GM12878 (cell line): ENCODE results near the gene TMEM238L. TPM values are rescaled to one million over a fixed set of nuclear protein-coding genes. Genes with fewer than 3 reads are reported as not detected.

ENCODE experiments used
- ATAC-seq: fragments of 200-7000 bp; cut with Tn5 transposase; 3 replicates; pipeline ENCODE4 v1.9.1; 2020; ENCODE audit warnings: mild to moderate bottlenecking, moderate library complexity
- BruUV-seq: library from RNA; stranded (reverse); fragments of 400-500 nt; replicated peaks from 2 replicates; lab custom pipeline; 2021; lab: Mats Ljungman, UMichigan
- CTCF ChIA-PET: fragments of 300-600 bp; sonication (Branson Sonifier 250); formaldehyde crosslinking; extraction: SDS; loops from one replicate; lab custom pipeline; 2021; ENCODE audit warnings: inconsistent platforms; lab: Yijun Ruan, JAX
- POLR2A ChIA-PET: fragments of 350-600 bp; formaldehyde crosslinking; extraction: SDS; loops from one replicate; lab custom pipeline; 2021; ENCODE audit warnings: inconsistent platforms; lab: Charles Lee
- RAD21 ChIA-PET: fragments of 300-600 bp; sonication (Branson Sonifier 250); formaldehyde crosslinking; loops from one replicate; lab custom pipeline; 2023; ENCODE audit warnings: antibody characterized with exemption; ENCODE audit not compliant: unreplicated experiment; lab: Charles Lee
- SMC1A ChIA-PET: fragments of 300-600 bp; sonication (Branson Sonifier 250); formaldehyde crosslinking; loops from one replicate; lab custom pipeline; 2023; ENCODE audit not compliant: unreplicated experiment, uncharacterized antibody; lab: Charles Lee
- DNase-seq: peaks from one replicate; pipeline ENCODE4 v3.0.0-alpha.2; 2011; ENCODE audit warnings: low read depth, low spot score
- FAIRE-seq: peaks from 3 replicates; lab custom pipeline; 2011; peaks lifted over from hg19 to GRCh38; lab: Jason Lieb, UNC
- H2AFZ ChIP-seq: 2 replicates; pipeline ENCODE4 v1.6.0; 2011; ENCODE audit warnings: low read depth, low read length, control low read depth; ENCODE audit not compliant: control insufficient read depth
- H3K27ac ChIP-seq: 2 replicates; pipeline ENCODE4 v1.5.1; 2011; ENCODE audit warnings: control low read depth; ENCODE audit not compliant: control insufficient read depth, insufficient read depth
- H3K27me3 ChIP-seq, 2 experiments: replicated peaks in 1 of 2; 2 replicates each; pipeline versions ENCODE4 v1.6.0 to v1.6.1; 2011; ENCODE audit warnings: low read length in 1 of 2; ENCODE audit not compliant: control insufficient read depth in 2 of 2, insufficient read depth in 2 of 2
- H3K36me3 ChIP-seq, 2 experiments: 2 replicates each; pipeline ENCODE4 v1.5.1; 2011; ENCODE audit warnings: low read length in 1 of 2; ENCODE audit not compliant: control insufficient read depth in 2 of 2, insufficient read depth in 2 of 2
- H3K4me1 ChIP-seq: 2 replicates; pipeline ENCODE4 v1.6.1; 2011; ENCODE audit warnings: mild to moderate bottlenecking, low read length, moderate library complexity, mixed read lengths; ENCODE audit not compliant: control insufficient read depth, insufficient read depth
- H3K4me2 ChIP-seq: 2 replicates; pipeline ENCODE4 v1.6.0; 2011; ENCODE audit warnings: control low read depth; ENCODE audit not compliant: control insufficient read depth, insufficient read depth
- H3K4me3 ChIP-seq: fragments of 200-600 bp; sonication (generic); 2 replicates; pipeline ENCODE4 v1.5.1; 2016
- H3K79me2 ChIP-seq: 2 replicates; pipeline ENCODE4 v1.6.0; 2011; ENCODE audit warnings: low read length; ENCODE audit not compliant: control insufficient read depth, insufficient read depth
- H3K9ac ChIP-seq: 2 replicates; pipeline ENCODE4 v1.8.0; 2011; ENCODE audit warnings: low read length, control low read depth, mixed read lengths; ENCODE audit not compliant: control insufficient read depth, insufficient read depth
- H3K9me3 ChIP-seq: replicated peaks from 3 replicates; pipeline ENCODE4 v1.5.1; 2011; ENCODE audit warnings: mild to moderate bottlenecking, low read length; ENCODE audit not compliant: control insufficient read depth, insufficient read depth
- H4K20me1 ChIP-seq: 2 replicates; pipeline ENCODE4 v1.6.0; 2011; ENCODE audit not compliant: control insufficient read depth, insufficient read depth
- CBX5 ChIP-seq: sonication (generic); IDR thresholded peaks from 2 replicates; pipeline ENCODE4 v1.6.1; 2016; ENCODE audit warnings: low read depth, moderate library complexity, mild to moderate bottlenecking, inconsistent platforms
- CHD2 ChIP-seq: IDR thresholded peaks from 2 replicates; pipeline ENCODE4 v1.6.1; 2011; ENCODE audit warnings: low read depth, low read length, improper control_type of control experiment, borderline replicate concordance
- DPF2 ChIP-seq: fragments of 450-650 bp; IDR thresholded peaks from 2 replicates; pipeline ENCODE4 v1.6.1; 2017; ENCODE audit warnings: mild to moderate bottlenecking
- EED ChIP-seq: sonication (generic); IDR thresholded peaks from 2 replicates; pipeline ENCODE4 v1.6.1; 2016; ENCODE audit warnings: antibody characterized with exemption, low read depth
- ETV6 ChIP-seq, 2 experiments: fragments of 450-650 bp in 1 of 2; IDR thresholded peaks in 1 of 2; conservative IDR thresholded peaks in 1 of 2; 2 replicates each; pipeline ENCODE4 v1.6.1; 2014; ENCODE audit warnings: antibody characterized with exemption in 1 of 2, borderline replicate concordance in 1 of 2, low read depth in 1 of 2, mild to moderate bottlenecking in 1 of 2, moderate library complexity in 1 of 2
- EZH2 ChIP-seq: IDR thresholded peaks from 2 replicates; pipeline ENCODE4 v1.6.1; 2012; ENCODE audit warnings: low read depth, mild to moderate bottlenecking, control low read depth, inconsistent platforms, low read length, borderline replicate concordance; ENCODE audit not compliant: control insufficient read depth
- MEF2B ChIP-seq: fragments of 450-650 bp; IDR thresholded peaks from 2 replicates; pipeline ENCODE4 v1.6.1; 2018; ENCODE audit warnings: mild to moderate bottlenecking, moderate library complexity; ENCODE audit not compliant: partially characterized antibody, poor library complexity, severe bottlenecking
- RFX5 ChIP-seq: IDR thresholded peaks from 2 replicates; pipeline ENCODE4 v1.6.1; 2011; ENCODE audit warnings: low read depth, low read length, improper control_type of control experiment
- WGBS: methylation state at CpG from one replicate; pipeline ENCODE4 v1.1.6; 2016; ENCODE audit warnings: low lambda C conversion rate; ENCODE audit not compliant: insufficient replicate concordance, insufficient coverage; ENCODE audit errors: missing lambda C conversion rate; 5-methylcytosine and 5-hydroxymethylcytosine counted together
- in situ Hi-C: fragments of 300-500 bp; cut with MboI; formaldehyde crosslinking; loops from 9 replicates; pipeline ENCODE4 v1.14.3; 2018; ENCODE audit warnings: mixed read lengths
- intact Hi-C: fragments of 100-400 bp; cut with micrococcal nuclease; formaldehyde crosslinking; loops from one replicate; pipeline ENCODE4 v1.14.2; 2022; ENCODE audit not compliant: unreplicated experiment
- polyA plus RNA-seq, 11 experiments: library from polyadenylated mRNA; depleted of rRNA in 4 of 11; unstranded in 6 of 11; stranded (reverse) in 5 of 11; fragments of >200 nt; fragmentation: Nextera tagmentation in 4 of 11; fragmentation: Illumina TruSeq in 1 of 11; extraction: Ambion mirVana in 4 of 11; extraction: Trizol in 1 of 11; gene quantifications; 1 replicate in 1 of 11; 2 replicates in 10 of 11; pipeline versions ENCODE4 v1.2.1 to v1.2.3, GENCODE V29; 2011 to 2016; ENCODE audit warnings: inconsistent platforms in 2 of 11, missing spikeins in 2 of 11, low read depth in 1 of 11
- total RNA-seq, 4 experiments: library from RNA; depleted of rRNA in 3 of 4; stranded (reverse); fragments of >200 nt in 3 of 4; fragmentation: Illumina TruSeq in 1 of 4; extraction: Trizol in 1 of 4; gene quantifications; 2 replicates each; pipeline versions ENCODE4 v1.2.1 to v1.2.3, GENCODE V29; 2013 to 2021

Gene TMEM238L
- total and polyA plus RNA-seq, 10 of the 15 experiments (the other 5 are each of a cell fraction or from before 2014, with no cell fraction given) = not detected

GRCh38 chr17:10769840-10770239, 34.1 kb downstream of the TMEM238L start:
- BruUV-seq = no TSS peak
- ATAC-seq (no peak), DNase-seq (no peak), FAIRE-seq (no peak)
- H3K4me2 ChIP-seq = no peak overlapping the region
- H3K79me2 ChIP-seq = no peaks in the 10 kb centered on the region
- H4K20me1 ChIP-seq = no peaks in the 10 kb centered on the region
- in situ Hi-C loops = no loop called here
- H3K4me1 ChIP-seq = no peaks in the 10 kb centered on the region
- ChIA-PET RAD21 (no interaction called here), POLR2A (no interaction called here), SMC1A (no interaction called here), CTCF (no interaction called here)
- 6% methylated on average over 6 of the region's 6 CpGs for WGBS
- no peak overlapping the region for H3K4me3 ChIP-seq
- H3K9me3 ChIP-seq = peaks cover 4% of the 10 kb centered on the region; the same call in 2 of the 3 replicates
- TF ChIP-seq CHD2 = no peak
- no peak overlapping the region for H3K27ac ChIP-seq
- no peaks in the 10 kb centered on the region for H3K36me3 ChIP-seq
- intact Hi-C loops = no loop called here
- H3K9ac ChIP-seq = no peak overlapping the region
- H2AFZ ChIP-seq = no peak overlapping the region
- no peaks in the 10 kb centered on the region for H3K27me3 ChIP-seq

GRCh38 chr17:10768750-10769251, 35.1 kb downstream of the TMEM238L start:
- 42% methylated on average over 2 of the region's 2 CpGs for WGBS
- Histone ChIP-seq H3K27me3 (no peaks in the 10 kb centered on the region), H3K79me2 (no peaks in the 10 kb centered on the region), H3K4me1 (no peaks in the 10 kb centered on the region), H3K36me3 (no peaks in the 10 kb centered on the region), H4K20me1 (no peaks in the 10 kb centered on the region), H3K4me2 (no peak overlapping the region), H3K9me3 (peaks cover 4% of the 10 kb centered on the region; the same call in 2 of the 3 replicates), H3K4me3 (no peak overlapping the region), H2AFZ (no peak overlapping the region)
- CTCF ChIA-PET = no interaction called here
- intact Hi-C loops = no loop called here
- SMC1A ChIA-PET = no interaction called here
- no TSS peak for BruUV-seq
- no peak for ATAC-seq
- POLR2A ChIA-PET = no interaction called here
- DNase-seq = no peak
- in situ Hi-C loops = no loop called here
- TF ChIP-seq EZH2 (no peak), DPF2 (no peak), MEF2B (no peak), ETV6 (conservative IDR thresholded peaks at IDR 0.05 in 1 of 2, IDR thresholded peaks at IDR 0.05 in 1 of 2; ENCODE audit: borderline replicate concordance in 1 of 2, low read depth in 1 of 2) (no peak), EED (no peak), CBX5 (no peak), RFX5 (no peak)
- TF ChIP-seq, all 136 proteins: peak for 0
- FAIRE-seq = no peak
- no peak overlapping the region for H3K9ac ChIP-seq
- RAD21 ChIA-PET = no interaction called here
- no peak overlapping the region for H3K27ac ChIP-seq
